Central memory CD4-positive, alpha-beta T cell (primary cell): Measurements from ENCODE around the gene ITPR2.

ENCODE experiments used
- DNase-seq: peaks from one replicate; pipeline ENCODE4 v3.0.0; 2022

The ITPR2 gene

DNA sequence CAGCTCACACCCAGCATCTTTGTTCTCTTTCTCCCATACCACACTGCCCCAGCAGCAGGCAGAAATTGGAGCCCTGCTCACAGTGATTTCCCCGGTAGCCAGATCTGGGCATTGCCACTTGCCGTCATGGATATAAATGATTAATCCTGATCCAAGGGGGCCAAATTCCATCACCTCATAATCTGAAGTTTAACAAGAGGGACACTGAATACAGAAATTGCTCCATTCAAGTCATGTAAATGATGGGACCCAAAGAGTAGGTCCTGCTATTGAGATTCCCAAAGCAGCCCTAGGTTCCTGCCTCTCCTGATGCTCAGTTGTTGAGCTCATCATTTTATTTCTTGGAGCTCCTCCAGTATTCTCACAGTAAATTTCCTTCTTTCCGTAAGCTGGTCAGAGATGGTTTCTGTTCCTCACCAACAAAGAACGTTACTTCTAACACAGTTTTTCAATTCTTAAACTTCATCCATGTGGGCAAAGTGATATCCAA lies 11.7 kb downstream of the ITPR2 start:
- DNase-seq, result no peak

DNA sequence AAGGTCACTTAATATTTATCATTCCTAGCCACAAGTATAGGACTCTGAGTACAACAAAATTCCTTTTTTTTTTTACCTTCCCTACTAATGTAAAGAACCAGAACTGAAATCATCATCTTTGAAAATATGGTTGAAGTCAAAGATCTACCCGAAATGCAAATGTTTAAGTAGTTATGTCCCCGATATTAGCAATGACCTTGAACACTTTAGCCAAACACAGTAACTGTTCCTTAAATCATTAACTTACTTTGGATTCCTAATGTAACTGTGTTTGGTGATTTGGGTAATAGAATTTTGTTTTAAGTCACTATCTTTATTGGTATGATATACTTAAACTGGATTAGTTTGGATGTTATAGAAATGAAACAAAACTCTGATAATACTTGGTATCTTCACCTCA lies 14.4 kb downstream of the ITPR2 start:
- DNase-seq, result no peak

- no peak for DNase-seq
Measured at GRCh38 chr12:26818201-26818600, 14.8 kb downstream of the ITPR2 start.

DNA sequence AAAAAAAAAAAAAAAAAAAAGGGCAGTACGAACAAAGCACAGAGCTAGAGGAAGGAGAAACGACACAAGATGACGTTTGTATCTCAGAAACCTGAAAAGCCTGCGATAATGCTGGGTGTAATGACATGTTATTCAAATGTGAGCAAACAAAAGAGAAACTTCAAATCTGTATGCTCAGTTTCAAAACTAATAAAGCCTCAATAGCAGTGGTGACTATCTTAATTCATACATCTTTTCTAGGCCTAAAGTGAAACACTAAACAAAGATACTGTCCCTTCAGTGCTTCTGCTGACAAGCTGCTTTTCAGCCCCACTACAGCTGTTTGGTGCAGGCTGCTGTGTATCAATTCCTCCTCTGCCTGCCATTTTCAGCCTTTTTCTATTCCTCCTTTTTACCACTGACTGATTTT lies 15.8 kb downstream of the ITPR2 start:
- DNase-seq, result no peak

GRCh38 chr12:26813812-26814211 lies 19.2 kb downstream of the ITPR2 start:
- DNase-seq, result no peak

- DNase-seq, result no peak
Measured at GRCh38 chr12:26810330-26810729, 22.7 kb downstream of the ITPR2 start.

GRCh38 chr12:26809611-26810285 lies 23.2 kb downstream of the ITPR2 start:
- DNase-seq, result no peak

DNA sequence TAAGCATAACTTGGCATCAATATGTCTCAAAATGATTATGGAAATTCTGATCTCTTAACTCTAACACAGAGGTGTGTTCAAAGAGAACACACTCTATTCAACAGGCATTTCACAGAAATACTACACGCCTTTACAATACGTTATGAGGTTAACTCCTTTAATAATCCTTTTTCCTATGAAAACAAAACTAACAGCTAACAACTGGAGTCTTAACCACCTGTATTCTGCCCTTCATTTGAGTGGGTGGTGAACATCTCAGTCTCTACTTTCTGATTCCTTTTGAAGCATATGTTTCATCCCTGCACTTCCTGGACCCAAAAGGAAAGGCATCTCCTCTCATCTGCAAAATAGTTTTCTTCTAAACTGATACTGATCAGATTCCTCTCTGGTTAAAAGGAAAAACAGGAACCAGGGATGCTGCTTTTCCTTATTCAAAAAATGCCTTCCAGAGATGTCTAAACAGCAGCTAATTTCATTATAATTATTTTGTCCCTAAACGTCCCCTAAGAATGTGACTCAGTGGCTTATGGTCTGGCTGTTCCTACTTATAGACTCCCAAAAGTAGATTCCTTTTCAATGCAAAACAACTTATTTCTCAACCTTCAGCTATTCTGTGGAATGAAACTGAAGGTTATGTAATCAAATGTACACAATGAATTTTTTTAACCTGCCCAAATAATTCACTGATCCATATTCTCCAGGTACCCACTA lies 24.1 kb downstream of the ITPR2 start:
- no peak for DNase-seq

GRCh38 chr12:26807292-26807691 lies 25.7 kb downstream of the ITPR2 start:
- DNase-seq, result no peak

DNA sequence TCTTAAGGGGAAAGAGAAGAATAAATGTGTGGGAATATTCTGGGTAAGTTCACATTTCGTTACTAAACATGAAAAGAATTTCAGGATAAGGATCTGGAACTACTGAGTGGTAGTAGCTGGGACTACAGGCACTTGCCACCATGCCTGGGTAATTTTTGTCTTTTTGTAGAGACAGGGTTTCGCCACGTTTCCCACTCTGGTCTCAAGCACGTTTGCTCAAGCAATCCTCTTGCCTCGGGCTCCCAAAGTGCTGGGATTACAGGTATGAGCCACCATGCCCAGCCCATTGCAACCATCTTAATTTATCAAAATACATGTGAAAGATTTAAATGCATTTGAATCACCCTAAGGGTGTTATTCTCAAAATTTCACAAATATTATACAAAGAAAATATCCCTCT lies 26.4 kb downstream of the ITPR2 start:
- DNase-seq, result no peak

DNA sequence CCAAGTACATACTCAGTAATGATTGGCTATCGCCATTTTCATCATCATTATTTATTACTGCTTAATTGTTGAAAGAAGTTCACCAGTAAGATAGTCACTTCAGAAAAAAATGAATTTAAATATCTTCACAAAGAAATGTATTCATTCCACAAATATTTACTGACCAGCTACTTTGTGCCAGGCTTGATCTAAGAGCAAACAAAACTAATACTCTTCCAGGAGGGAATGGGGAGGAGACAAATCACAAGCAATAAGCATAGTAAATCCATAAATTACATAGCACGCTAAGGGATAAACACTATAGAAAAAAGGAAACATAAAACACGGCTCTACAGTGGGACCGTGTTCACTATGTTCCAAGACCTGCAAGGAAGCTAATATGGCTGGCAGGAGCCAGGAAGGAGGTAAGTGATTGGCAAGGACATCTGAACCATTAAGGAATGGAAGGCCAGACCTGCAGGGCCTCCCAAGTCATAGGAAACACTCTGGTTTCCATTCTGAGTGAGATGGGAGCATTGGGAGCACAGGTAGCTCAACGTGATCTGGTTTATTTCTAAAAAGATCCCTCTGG lies 27.5 kb downstream of the ITPR2 start:
- no peak for DNase-seq

- no peak for DNase-seq
Measured at GRCh38 chr12:26803552-26803951, 29.4 kb downstream of the ITPR2 start.

DNA sequence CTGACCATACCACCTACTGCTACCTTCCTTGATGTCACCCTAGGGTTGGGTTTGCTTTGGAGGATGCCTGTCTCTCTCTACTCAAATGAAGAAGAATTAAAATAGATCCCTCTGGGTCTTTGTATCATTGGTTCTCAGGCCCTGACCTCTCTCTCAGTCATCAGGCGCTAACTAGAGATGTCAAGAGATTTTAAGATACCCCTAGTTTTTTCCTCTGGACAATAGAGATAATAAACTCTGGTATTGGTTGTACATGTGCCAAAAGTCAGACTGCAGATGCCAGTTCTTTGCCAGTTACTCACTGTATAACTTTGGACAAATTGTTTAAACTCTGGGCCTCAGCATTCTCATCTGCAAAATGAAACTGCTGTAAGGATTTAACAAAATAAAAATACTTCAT lies 31.5 kb downstream of the ITPR2 start:
- DNase-seq, result no peak

GRCh38 chr12:26800858-26801257 lies 32.1 kb downstream of the ITPR2 start:
- DNase-seq, result no peak

DNA sequence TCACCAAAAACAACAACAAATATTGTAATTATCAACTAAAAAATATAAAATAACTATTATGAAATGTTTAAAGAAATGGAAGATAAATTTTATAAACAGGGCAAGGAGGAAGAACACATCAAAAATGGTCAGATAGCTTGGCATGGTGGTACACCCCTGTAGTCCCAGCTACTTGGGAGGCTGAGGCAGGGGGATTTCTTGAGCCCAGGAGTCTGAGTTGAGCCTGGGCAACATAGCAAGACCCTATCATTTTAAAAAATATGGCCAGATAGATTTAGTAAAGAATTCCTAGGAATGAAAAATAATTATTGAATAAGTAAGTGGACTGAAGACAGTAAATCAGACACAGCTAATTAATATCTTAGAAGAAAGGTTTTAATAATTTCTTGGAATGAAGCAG lies 32.6 kb downstream of the ITPR2 start:
- no peak for DNase-seq

- no peak for DNase-seq
Measured at GRCh38 chr12:26799741-26800140, 33.3 kb downstream of the ITPR2 start.

GRCh38 chr12:26798640-26799039 lies 34.4 kb downstream of the ITPR2 start:
- no peak for DNase-seq

DNA sequence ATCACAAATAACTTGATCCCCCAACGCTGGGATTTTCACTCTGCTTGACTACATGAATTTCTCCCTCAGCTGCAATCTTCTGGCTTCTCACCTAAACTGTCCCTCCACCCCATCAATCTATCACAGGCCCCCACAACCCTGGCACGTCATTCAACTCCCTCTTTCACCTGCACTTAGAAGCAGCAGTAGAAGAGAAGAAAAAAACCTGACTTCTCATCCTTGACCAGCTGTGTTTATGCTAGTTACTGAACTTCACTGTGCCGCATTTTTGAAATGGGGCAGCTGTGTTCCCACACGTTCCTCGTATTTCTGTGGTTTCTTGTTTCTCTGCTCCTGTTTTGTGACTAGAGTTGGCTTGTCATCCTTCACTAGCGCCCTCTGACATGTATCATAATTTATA lies 35.0 kb downstream of the ITPR2 start:
- DNase-seq, result no peak

DNA sequence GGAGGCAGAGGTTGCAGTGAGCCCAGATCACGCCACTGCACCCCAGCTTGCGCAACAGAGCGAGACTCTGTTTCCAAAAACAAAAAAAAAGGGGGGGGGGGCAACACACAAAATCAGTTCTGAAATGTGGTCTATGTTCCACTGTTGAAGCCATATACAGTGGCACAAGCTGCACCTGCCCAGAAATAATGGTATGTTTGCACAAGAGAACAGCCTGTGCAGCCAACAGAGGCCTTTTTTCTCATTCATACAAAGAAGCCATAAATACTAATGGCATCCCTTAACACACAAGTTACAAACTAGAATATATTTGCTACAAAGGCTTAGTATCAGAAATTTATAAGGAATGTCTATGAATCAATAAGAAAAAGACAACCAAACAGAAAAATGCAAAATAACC lies 37.1 kb downstream of the ITPR2 start:
- DNase-seq, result no peak

DNA sequence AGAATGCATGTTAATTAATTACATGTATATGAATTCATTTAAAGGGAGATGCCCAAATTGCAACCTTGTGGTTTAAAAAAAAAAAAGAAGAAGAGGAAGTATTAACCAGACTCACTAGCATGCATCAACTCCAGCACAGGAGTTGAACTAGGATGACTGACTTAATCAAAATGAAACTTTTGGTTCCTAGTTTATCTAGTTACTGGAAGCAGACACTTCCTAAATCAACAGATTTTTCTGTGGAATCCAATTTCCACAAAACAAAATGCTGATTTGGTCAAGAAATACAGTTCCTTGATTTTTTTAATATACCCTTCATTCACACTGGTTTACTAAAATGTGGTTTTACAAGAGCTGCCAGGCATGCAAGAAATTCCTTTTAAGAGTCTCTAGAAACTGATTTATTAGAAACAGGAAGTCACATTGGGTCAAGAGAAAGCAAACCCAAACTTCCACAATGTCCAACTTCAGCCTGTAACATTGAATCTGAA lies 41.6 kb downstream of the ITPR2 start:
- DNase-seq, result no peak

DNA sequence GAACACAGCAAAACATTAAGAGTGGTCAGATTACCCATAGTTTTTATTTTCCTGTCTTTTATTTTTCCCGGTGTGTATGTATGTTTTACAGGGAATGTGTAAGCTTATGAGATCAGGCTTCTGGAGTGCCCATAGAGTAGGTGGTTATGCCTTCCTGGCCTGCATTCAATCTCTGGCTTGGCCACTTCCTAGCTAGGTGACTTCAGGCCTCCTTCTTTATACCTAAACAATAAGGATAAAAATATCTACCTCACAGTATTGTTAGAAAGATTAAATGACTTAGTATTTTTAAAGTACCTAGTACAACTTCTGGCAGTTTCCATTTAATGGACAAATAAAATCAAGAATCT lies 42.4 kb downstream of the ITPR2 start:
- DNase-seq, result no peak

- no peak for DNase-seq
Measured at GRCh38 chr12:26789731-26790644, 43.0 kb downstream of the ITPR2 start.
